Hepatocyte (in vitro differentiated cells): ENCODE data around the gene KCNA5. TPM values are rescaled to one million over a fixed set of nuclear protein-coding genes. Genes with fewer than 3 reads are reported as not detected.

ENCODE experiments used
- DNase-seq: peaks from one replicate; pipeline ENCODE4 v3.0.0-alpha.2; 2016; ENCODE audit warnings: low spot score
- H2AFZ ChIP-seq: fragments of 200-600 bp; sonication (generic); 2 replicates; pipeline ENCODE4 v1.6.0; 2016; ENCODE audit warnings: antibody characterized with exemption, mild to moderate bottlenecking
- H3K27ac ChIP-seq: fragments of 200-600 bp; sonication (generic); 2 replicates; pipeline ENCODE4 v1.5.1; 2016; ENCODE audit warnings: mild to moderate bottlenecking
- H3K27me3 ChIP-seq: fragments of 200-600 bp; sonication (generic); 2 replicates; pipeline ENCODE4 v1.6.1; 2016
- H3K36me3 ChIP-seq: fragments of 200-600 bp; sonication (generic); replicated peaks from 2 replicates; pipeline ENCODE4 v1.5.1; 2016; ENCODE audit warnings: low read depth; ENCODE audit not compliant: insufficient read depth
- H3K4me1 ChIP-seq: fragments of 200-600 bp; sonication (generic); 2 replicates; pipeline ENCODE4 v1.5.1; 2016; ENCODE audit warnings: mild to moderate bottlenecking, moderate library complexity; ENCODE audit not compliant: insufficient read depth
- H3K4me2 ChIP-seq: fragments of 200-600 bp; sonication (generic); 2 replicates; pipeline ENCODE4 v1.6.0; 2016
- H3K4me3 ChIP-seq: fragments of 200-600 bp; sonication (generic); 2 replicates; pipeline ENCODE4 v1.5.1; 2016; ENCODE audit warnings: mild to moderate bottlenecking
- H3K79me2 ChIP-seq: fragments of 200-600 bp; sonication (generic); 2 replicates; pipeline ENCODE4 v1.6.0; 2017; ENCODE audit warnings: mild to moderate bottlenecking
- H3K9me2 ChIP-seq: fragments of 200-600 bp; sonication (generic); replicated peaks from 2 replicates; pipeline ENCODE4 v1.6.0; 2017; ENCODE audit warnings: mild to moderate bottlenecking; ENCODE audit not compliant: insufficient read depth
- H3K9me3 ChIP-seq: fragments of 200-600 bp; sonication (generic); 2 replicates; pipeline ENCODE4 v1.5.1; 2016; ENCODE audit warnings: low read depth, mild to moderate bottlenecking
- H4K20me1 ChIP-seq: fragments of 200-600 bp; sonication (generic); 2 replicates; pipeline ENCODE4 v1.6.0; 2016; ENCODE audit warnings: mild to moderate bottlenecking; ENCODE audit not compliant: insufficient read depth, poor library complexity, severe bottlenecking
- CTCF ChIP-seq: fragments of 200-600 bp; sonication (generic); IDR thresholded peaks from 2 replicates; pipeline ENCODE4 v1.5.1; 2016; ENCODE audit warnings: antibody characterized with exemption, mild to moderate bottlenecking; ENCODE audit not compliant: poor library complexity
- EZH2 ChIP-seq: fragments of 200-600 bp; sonication (generic); IDR thresholded peaks from 2 replicates; pipeline ENCODE4 v1.6.1; 2016; ENCODE audit warnings: antibody characterized with exemption, mild to moderate bottlenecking, borderline replicate concordance
- EZH2phosphoT487 ChIP-seq: fragments of 200-600 bp; sonication (generic); IDR thresholded peaks from one replicate; pipeline ENCODE4 v1.6.1; 2018; ENCODE audit warnings: antibody characterized with exemption, mild to moderate bottlenecking, low read depth, moderate library complexity; ENCODE audit not compliant: unreplicated experiment, severe bottlenecking
- WGBS: methylation state at CpG from one replicate; pipeline ENCODE4 v1.1.6; 2016; ENCODE audit warnings: low lambda C conversion rate; ENCODE audit errors: missing lambda C conversion rate; 5-methylcytosine and 5-hydroxymethylcytosine counted together
- polyA plus RNA-seq: library from polyadenylated mRNA; unstranded; fragments of >200 nt; fragmentation: Nextera tagmentation; extraction: Ambion mirVana; gene quantifications from 2 replicates; pipeline ENCODE4 v1.2.1, GENCODE V29; 2016
- total RNA-seq: library from RNA; depleted of rRNA; stranded (reverse); fragments of >200 nt; gene quantifications from 2 replicates; pipeline ENCODE4 v1.2.3, GENCODE V29; 2014

Gene KCNA5
- total and polyA plus RNA-seq, 2 experiments from 2014 or later: 1.8 to 2.8 TPM

GRCh38 chr12:5026342-5026938 lies 17.2 kb upstream of the KCNA5 start:
- Histone ChIP-seq H3K4me2 (no peak overlapping the region), H3K27me3 (peaks cover 18% of the 10 kb centered on the region), H3K9me2 (no peaks in the 10 kb centered on the region), H3K27ac (no peak overlapping the region), H3K79me2 (no peaks in the 10 kb centered on the region), H4K20me1 (no peaks in the 10 kb centered on the region), H3K4me1 (no peaks in the 10 kb centered on the region), H2AFZ (no peak overlapping the region), H3K36me3 (no peaks in the 10 kb centered on the region), H3K4me3 (no peak overlapping the region), H3K9me3 (no peaks in the 10 kb centered on the region)
- 67% methylated on average over 4 of the region's 4 CpGs for WGBS
- no peak for TF ChIP-seq EZH2
- no peak for TF ChIP-seq EZH2phosphoT487
- TF ChIP-seq CTCF: no peak
- no peak for DNase-seq

- no peak for DNase-seq
- no peaks in the 10 kb centered on the region for H3K36me3 ChIP-seq
- H3K9me2 ChIP-seq: no peaks in the 10 kb centered on the region
- no peaks in the 10 kb centered on the region for H3K4me1 ChIP-seq
- H3K79me2 ChIP-seq: no peaks in the 10 kb centered on the region
- no peak overlapping the region for H2AFZ ChIP-seq
- no peaks in the 10 kb centered on the region for H4K20me1 ChIP-seq
- H3K4me3 ChIP-seq: no peak overlapping the region
- no peaks in the 10 kb centered on the region for H3K9me3 ChIP-seq
- H3K27ac ChIP-seq: no peak overlapping the region
- peaks cover 18% of the 10 kb centered on the region for H3K27me3 ChIP-seq
- 28% methylated on average over 4 of the region's 4 CpGs for WGBS
- TF ChIP-seq EZH2phosphoT487: no peak
- TF ChIP-seq CTCF: no peak
- no peak for TF ChIP-seq EZH2
- H3K4me2 ChIP-seq: no peak overlapping the region
Observed at GRCh38 chr12:5027046-5027821, 16.4 kb upstream of the KCNA5 start.

- Histone ChIP-seq H3K36me3 (no peaks in the 10 kb centered on the region), H2AFZ (no peak overlapping the region), H4K20me1 (no peaks in the 10 kb centered on the region), H3K4me3 (no peak overlapping the region), H3K9me3 (no peaks in the 10 kb centered on the region), H3K79me2 (no peaks in the 10 kb centered on the region), H3K9me2 (no peaks in the 10 kb centered on the region), H3K4me1 (peaks cover 2% of the 10 kb centered on the region), H3K27ac (no peak overlapping the region), H3K4me2 (no peak overlapping the region), H3K27me3 (peaks cover 12% of the 10 kb centered on the region)
- TF ChIP-seq CTCF: no peak
- no peak for TF ChIP-seq EZH2
- TF ChIP-seq EZH2phosphoT487: no peak
- no peak for DNase-seq
Observed at GRCh38 chr12:5030066-5030465, 13.6 kb upstream of the KCNA5 start.
